Neural cell (in vitro differentiated cells): ENCODE results near the gene FAU. TPM values are rescaled to one million over a fixed set of nuclear protein-coding genes. Genes with fewer than 3 reads are reported as not detected.

ENCODE experiments used
- H2AFZ ChIP-seq: fragments of 200-600, 300-800 bp; sonication (generic), shearing (Covaris generic); 2 replicates; pipeline ENCODE4 v1.6.0; 2014; ENCODE audit warnings: low read depth, mild to moderate bottlenecking, antibody characterized with exemption, low read length, moderate library complexity
- H3F3A ChIP-seq: fragments of 200-600 bp; shearing (Covaris generic); 2 replicates; pipeline ENCODE4 v1.6.1; 2016; ENCODE audit warnings: mild to moderate bottlenecking, moderate library complexity, mixed read lengths, antibody characterized with exemption, low read length; ENCODE audit not compliant: insufficient read depth, poor library complexity, severe bottlenecking
- H3K27ac ChIP-seq: fragments of 200-600, 300-800 bp; sonication (generic), shearing (Covaris generic); 2 replicates; pipeline ENCODE4 v1.5.1; 2014; ENCODE audit warnings: mild to moderate bottlenecking, low read length, moderate library complexity
- H3K27me3 ChIP-seq: fragments of 300-800, 200-600 bp; sonication (generic), shearing (Covaris generic); 2 replicates; pipeline ENCODE4 v1.6.0; 2014; ENCODE audit warnings: mild to moderate bottlenecking, low read depth, low read length, moderate library complexity; ENCODE audit not compliant: insufficient read depth
- H3K36me3 ChIP-seq: fragments of 300-800, 200-600 bp; sonication (generic), shearing (Covaris generic); 2 replicates; pipeline ENCODE4 v1.5.1; 2014; ENCODE audit warnings: mild to moderate bottlenecking, antibody characterized with exemption, low read length, moderate library complexity; ENCODE audit not compliant: insufficient read depth
- H3K4me2 ChIP-seq: fragments of 300-800, 200-600 bp; sonication (generic), shearing (Covaris generic); 2 replicates; pipeline ENCODE4 v1.6.0; 2014; ENCODE audit warnings: mild to moderate bottlenecking, low read length
- H3K4me3 ChIP-seq: fragments of 300-800, 200-600 bp; sonication (generic), shearing (Covaris generic); 2 replicates; pipeline ENCODE4 v1.5.1; 2014; ENCODE audit warnings: mild to moderate bottlenecking, low read length, moderate library complexity
- H3K79me2 ChIP-seq: fragments of 200-600 bp; shearing (Covaris generic); replicated peaks from 2 replicates; pipeline ENCODE4 v1.6.0; 2014; ENCODE audit warnings: mild to moderate bottlenecking, low read length, moderate library complexity; ENCODE audit not compliant: insufficient read depth
- H3K9ac ChIP-seq: fragments of 300-800, 200-600 bp; sonication (generic), shearing (Covaris generic); 2 replicates; pipeline ENCODE4 v1.6.1; 2016; ENCODE audit warnings: mild to moderate bottlenecking, low read length, mixed read lengths
- H3K9me2 ChIP-seq: fragments of 200-600 bp; shearing (Covaris generic); 2 replicates; pipeline ENCODE4 v1.6.1; 2016; ENCODE audit warnings: mild to moderate bottlenecking, low read length, mixed read lengths; ENCODE audit not compliant: insufficient read depth
- H3K9me3 ChIP-seq: fragments of 200-600, 300-800 bp; sonication (generic), shearing (Covaris generic); 2 replicates; pipeline ENCODE4 v1.6.1; 2016; ENCODE audit warnings: mild to moderate bottlenecking, mixed run types, low read length, moderate library complexity, mixed read lengths
- H4K20me1 ChIP-seq: fragments of 200-600 bp; shearing (Covaris generic); 2 replicates; pipeline ENCODE4 v1.6.1; 2016; ENCODE audit warnings: mild to moderate bottlenecking, mixed run types; ENCODE audit not compliant: insufficient read depth
- CTCF ChIP-seq: fragments of 450-650 bp; IDR thresholded peaks from 2 replicates; pipeline ENCODE4 v1.5.1; 2014; ENCODE audit warnings: antibody characterized with exemption, mild to moderate bottlenecking, moderate library complexity; ENCODE audit not compliant: poor library complexity, severe bottlenecking
- EP300 ChIP-seq: fragments of 450-650 bp; conservative IDR thresholded peaks from 2 replicates; pipeline ENCODE4 v1.6.1; 2014; ENCODE audit warnings: antibody characterized with exemption, mild to moderate bottlenecking, moderate library complexity; ENCODE audit not compliant: poor library complexity, severe bottlenecking
- EZH2 ChIP-seq: fragments of 200-600, 300-800 bp; shearing (Covaris generic), sonication (generic); IDR thresholded peaks from 2 replicates; pipeline ENCODE4 v1.6.1; 2014; ENCODE audit warnings: antibody characterized with exemption, low read length, borderline replicate concordance, mild to moderate bottlenecking; ENCODE audit not compliant: insufficient read depth, poor library complexity, severe bottlenecking
- MXI1 ChIP-seq: fragments of 450-650 bp; conservative IDR thresholded peaks from 2 replicates; pipeline ENCODE4 v1.6.1; 2014; ENCODE audit warnings: antibody characterized with exemption, mild to moderate bottlenecking; ENCODE audit not compliant: poor library complexity, severe bottlenecking
- POLR2AphosphoS5 ChIP-seq: IDR thresholded peaks from 2 replicates; pipeline ENCODE4 v1.6.1; 2012
- RAD21 ChIP-seq: fragments of 450-650 bp; conservative IDR thresholded peaks from 2 replicates; pipeline ENCODE4 v1.6.1; 2014; ENCODE audit warnings: antibody characterized with exemption, mild to moderate bottlenecking, moderate library complexity
- SMC3 ChIP-seq: fragments of 450-650 bp; conservative IDR thresholded peaks from 2 replicates; pipeline ENCODE4 v1.6.1; 2014; ENCODE audit warnings: antibody characterized with exemption, mild to moderate bottlenecking, moderate library complexity; ENCODE audit not compliant: poor library complexity
- TAF1 ChIP-seq: IDR thresholded peaks from 2 replicates; pipeline ENCODE4 v1.6.1; 2012; ENCODE audit warnings: low read depth
- polyA plus RNA-seq: library from polyadenylated mRNA; depleted of rRNA; stranded (reverse); fragments of >200 nt; gene quantifications from 2 replicates; pipeline ENCODE4 v1.2.3, GENCODE V29; 2014
- TF ChIP-seq, protein P1 (sequence below): IDR thresholded peaks from 2 replicates; pipeline ENCODE4 v1.6.1; 2012; ENCODE audit warnings: borderline replicate concordance

The FAU gene
- polyA plus RNA-seq, 1 donor from 2014 or later = 420 TPM

GRCh38 chr11:65096926-65097325 is 25.0 kb downstream of the FAU start:
- peak overlapping the region; percentile 70 for H3K4me3 ChIP-seq
- no peaks in the 10 kb centered on the region for H3K27me3 ChIP-seq
- H3K9me3 ChIP-seq = no peaks in the 10 kb centered on the region
- H3F3A ChIP-seq = no peaks in the 10 kb centered on the region
- no peak for TF ChIP-seq MXI1
- no peak for TF ChIP-seq RAD21
- TF ChIP-seq, protein P1, sequence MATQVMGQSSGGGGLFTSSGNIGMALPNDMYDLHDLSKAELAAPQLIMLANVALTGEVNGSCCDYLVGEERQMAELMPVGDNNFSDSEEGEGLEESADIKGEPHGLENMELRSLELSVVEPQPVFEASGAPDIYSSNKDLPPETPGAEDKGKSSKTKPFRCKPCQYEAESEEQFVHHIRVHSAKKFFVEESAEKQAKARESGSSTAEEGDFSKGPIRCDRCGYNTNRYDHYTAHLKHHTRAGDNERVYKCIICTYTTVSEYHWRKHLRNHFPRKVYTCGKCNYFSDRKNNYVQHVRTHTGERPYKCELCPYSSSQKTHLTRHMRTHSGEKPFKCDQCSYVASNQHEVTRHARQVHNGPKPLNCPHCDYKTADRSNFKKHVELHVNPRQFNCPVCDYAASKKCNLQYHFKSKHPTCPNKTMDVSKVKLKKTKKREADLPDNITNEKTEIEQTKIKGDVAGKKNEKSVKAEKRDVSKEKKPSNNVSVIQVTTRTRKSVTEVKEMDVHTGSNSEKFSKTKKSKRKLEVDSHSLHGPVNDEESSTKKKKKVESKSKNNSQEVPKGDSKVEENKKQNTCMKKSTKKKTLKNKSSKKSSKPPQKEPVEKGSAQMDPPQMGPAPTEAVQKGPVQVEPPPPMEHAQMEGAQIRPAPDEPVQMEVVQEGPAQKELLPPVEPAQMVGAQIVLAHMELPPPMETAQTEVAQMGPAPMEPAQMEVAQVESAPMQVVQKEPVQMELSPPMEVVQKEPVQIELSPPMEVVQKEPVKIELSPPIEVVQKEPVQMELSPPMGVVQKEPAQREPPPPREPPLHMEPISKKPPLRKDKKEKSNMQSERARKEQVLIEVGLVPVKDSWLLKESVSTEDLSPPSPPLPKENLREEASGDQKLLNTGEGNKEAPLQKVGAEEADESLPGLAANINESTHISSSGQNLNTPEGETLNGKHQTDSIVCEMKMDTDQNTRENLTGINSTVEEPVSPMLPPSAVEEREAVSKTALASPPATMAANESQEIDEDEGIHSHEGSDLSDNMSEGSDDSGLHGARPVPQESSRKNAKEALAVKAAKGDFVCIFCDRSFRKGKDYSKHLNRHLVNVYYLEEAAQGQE = no peak
- no peak for TF ChIP-seq TAF1
- no peak for TF ChIP-seq EP300
- TF ChIP-seq SMC3 = no peak
- TF ChIP-seq EZH2 = no peak
- TF ChIP-seq CTCF = no peak
- TF ChIP-seq POLR2AphosphoS5 = no peak
- H4K20me1 ChIP-seq = no peaks in the 10 kb centered on the region
- peak overlapping the region; percentile 44 for H3K4me2 ChIP-seq
- H3K27ac ChIP-seq = peak overlapping the region; percentile 94
- H3K9ac ChIP-seq = peak overlapping the region; percentile 85
- H2AFZ ChIP-seq = peak overlapping the region; percentile 65
- peaks cover 5% of the 10 kb centered on the region for H3K79me2 ChIP-seq
- H3K36me3 ChIP-seq = no peaks in the 10 kb centered on the region
- H3K9me2 ChIP-seq = no peaks in the 10 kb centered on the region

DNA sequence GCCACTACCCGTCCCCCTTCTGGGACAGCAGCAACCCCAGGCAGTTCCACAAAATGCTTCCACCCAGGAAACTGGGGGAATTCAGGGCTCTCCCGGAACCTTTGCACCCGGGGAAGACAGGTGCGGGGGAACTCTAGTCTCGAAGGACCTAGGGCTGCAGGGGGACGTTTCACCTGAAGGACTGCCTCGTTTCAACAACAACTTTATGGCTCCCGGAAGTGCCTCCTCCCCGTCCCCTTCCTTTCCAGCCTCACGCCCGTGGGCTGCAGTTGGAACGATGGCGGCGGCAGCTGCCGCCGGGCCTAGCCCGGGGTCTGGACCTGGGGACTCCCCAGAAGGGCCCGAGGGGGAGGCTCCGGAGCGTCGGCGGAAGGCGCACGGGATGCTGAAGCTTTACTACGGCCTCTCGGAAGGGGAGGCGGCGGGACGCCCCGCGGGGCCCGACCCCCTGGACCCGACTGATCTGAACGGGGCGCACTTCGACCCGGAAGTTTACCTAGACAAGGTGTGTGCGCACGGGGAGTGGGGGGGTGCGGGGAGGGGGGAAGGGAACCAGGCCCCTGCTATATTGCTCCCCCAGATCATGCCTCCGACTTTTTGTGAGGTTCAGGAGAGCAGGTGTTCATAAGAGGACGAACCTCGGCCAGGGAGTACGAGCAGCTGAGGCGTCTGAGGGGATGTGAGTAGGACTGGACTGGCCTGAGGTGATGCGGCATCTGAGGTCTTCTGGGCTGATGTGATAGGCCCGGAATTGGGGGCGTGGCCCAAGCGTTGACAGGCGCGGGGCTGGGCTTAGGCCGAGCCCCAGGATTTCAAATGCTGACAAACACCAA is 25.7 kb downstream of the FAU start, which contains the start of gene VPS51:
Gene VPS51, plus strand, starts transcription at position 241 of the 833 bp plus-strand sequence. Its CDS starts 37 bp downstream, at position 278.
- no peaks in the 10 kb centered on the region for H3K27me3 ChIP-seq
- H3K4me3 ChIP-seq = peak within 1 kb of the TSS; percentile 70
- no peaks in the 10 kb centered on the region for H4K20me1 ChIP-seq
- no peaks in the 10 kb centered on the region for H3K9me3 ChIP-seq
- H3K27ac ChIP-seq = peak within 1 kb of the TSS; percentile 94
- peak within 1 kb of the TSS; percentile 85 for H3K9ac ChIP-seq
- peak within 1 kb of the TSS; percentile 44 for H3K4me2 ChIP-seq
- H3F3A ChIP-seq = no peaks in the 10 kb centered on the region
- H3K36me3 ChIP-seq = no peaks in the 10 kb centered on the region
- H3K9me2 ChIP-seq = no peaks in the 10 kb centered on the region
- H3K79me2 ChIP-seq = peaks cover 5% of the 10 kb centered on the region
- peak within 1 kb of the TSS; percentile 95 for H2AFZ ChIP-seq
- peak; percentile 81 for TF ChIP-seq EP300
- TF ChIP-seq POLR2AphosphoS5 = peak; percentile 86
- TF ChIP-seq MXI1 = peak; percentile 92
- TF ChIP-seq EZH2 = no peak
- no peak for TF ChIP-seq TAF1
- TF ChIP-seq, protein P1 = peak; percentile 70
- no peak for TF ChIP-seq RAD21
- TF ChIP-seq SMC3 = peak; percentile 31
